Forelimb muscle (tissue), 1 donor: ENCODE results near the gene CAB39L. TPM values are rescaled to one million over a fixed set of nuclear protein-coding genes. Genes with fewer than 3 reads are reported as not detected.
"Not testable (repeated sequence)": the region's sequence is repeated elsewhere in the genome, so short reads cannot be mapped to it uniquely, and the experiment has no call there.

Experiments used
- DNase-seq: peaks from one replicate; pipeline ENCODE4 v3.0.0-alpha.2; 2013; ENCODE audit warnings: low read depth
- polyA plus RNA-seq: library from polyadenylated mRNA; unstranded; fragments of 120-200 nt; gene quantifications from one replicate; pipeline ENCODE4 v1.2.1, GENCODE V29; 2013; ENCODE audit not compliant: insufficient read length

Gene CAB39L
- polyA plus RNA-seq, 1 donor: 4.2 TPM

DNA sequence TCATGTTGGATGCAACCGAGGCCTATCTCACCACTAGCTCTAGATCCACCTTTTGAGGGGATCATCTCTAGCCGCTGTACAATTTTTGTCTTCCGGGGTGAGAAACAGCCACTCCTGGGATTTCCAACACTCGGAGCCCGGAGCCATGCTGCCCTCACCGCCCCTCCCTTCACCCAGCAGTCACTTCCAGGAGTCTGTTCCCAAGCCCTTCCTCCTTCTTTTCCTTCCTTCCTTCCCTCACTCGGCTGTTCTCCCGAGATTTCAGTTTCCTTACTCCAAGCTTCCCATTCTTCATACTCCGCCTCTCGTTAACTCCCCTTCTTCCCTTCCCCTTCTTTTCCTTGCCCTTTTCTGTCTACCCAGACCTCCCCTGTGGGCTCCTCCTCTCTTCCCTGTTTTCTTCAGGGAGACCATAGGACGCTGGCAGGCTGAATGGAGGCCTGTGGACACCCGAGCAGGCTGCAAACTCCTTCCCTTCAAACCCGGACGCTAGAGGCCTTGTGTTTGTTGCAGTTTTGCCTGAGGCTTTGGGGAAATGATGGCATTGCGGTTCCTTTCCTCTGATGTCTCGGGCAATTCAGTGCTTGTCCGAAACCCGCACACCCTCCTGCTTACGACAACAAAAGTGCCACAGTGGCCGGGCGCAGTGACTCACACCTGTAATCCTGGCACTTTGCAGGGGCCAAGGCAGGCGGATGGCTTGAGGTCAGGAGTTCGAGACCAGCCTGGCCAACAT, 96.0 kb downstream of the CAB39L start:
- DNase-seq: no peak

DNA sequence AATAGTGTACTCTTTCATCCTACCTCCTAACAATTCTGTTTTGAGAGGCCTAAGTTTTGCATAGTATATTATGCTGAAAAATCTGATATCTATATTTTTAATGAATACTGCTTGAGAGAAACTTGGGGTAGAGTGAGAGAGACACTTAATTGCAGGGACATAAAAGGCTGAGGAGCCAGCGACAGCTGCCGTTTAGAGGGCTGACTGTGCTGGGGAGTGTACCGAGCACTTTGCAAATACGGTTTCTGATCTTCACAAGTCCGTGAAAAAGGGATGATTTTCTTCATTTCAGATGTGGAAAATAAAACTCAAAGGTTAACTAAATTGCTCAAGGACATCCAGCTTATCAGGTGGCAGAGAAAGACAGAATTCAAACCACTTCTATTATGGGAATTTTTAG, 97.4 kb downstream of the CAB39L start:
- DNase-seq: no peak

DNA sequence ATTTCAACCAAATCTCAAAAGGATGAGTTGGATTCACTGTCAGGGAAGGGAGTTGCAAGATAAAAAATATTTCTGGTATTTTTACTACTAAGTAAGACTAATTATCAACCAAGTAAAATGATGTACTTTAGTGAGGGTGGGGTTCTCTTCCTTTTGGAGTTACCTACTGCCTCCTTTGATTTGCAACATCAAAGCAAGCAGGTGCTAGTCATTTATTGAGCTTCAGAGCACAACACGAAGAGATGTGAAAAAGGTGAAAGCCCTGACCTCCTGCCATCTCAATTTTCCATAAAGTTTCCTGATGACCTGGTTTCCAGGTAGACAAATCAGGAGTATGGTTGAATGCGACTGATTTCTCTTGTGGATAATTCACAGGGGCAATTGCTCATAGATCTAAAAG, 100.1 kb downstream of the CAB39L start:
- no peak for DNase-seq

DNA sequence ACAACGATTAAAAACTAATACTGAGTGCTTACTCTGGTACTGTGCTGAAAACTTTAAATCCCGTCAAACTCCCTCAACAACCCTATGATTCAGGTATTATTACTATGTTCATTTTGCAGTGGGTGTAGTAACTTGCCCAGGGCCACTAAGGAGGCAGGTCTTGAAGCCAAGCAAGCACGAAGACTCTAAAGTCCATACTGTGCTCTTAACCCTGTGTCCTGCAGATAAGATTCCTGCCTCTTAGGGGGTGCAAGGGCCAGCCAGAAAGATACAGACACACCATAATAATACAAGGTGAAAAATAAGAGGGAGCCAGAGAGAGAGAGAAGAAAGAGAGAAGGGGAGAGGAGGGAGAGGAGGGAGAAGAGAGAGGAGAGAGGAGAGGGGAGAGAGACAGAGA, 100.6 kb downstream of the CAB39L start:
- DNase-seq: no peak

DNA sequence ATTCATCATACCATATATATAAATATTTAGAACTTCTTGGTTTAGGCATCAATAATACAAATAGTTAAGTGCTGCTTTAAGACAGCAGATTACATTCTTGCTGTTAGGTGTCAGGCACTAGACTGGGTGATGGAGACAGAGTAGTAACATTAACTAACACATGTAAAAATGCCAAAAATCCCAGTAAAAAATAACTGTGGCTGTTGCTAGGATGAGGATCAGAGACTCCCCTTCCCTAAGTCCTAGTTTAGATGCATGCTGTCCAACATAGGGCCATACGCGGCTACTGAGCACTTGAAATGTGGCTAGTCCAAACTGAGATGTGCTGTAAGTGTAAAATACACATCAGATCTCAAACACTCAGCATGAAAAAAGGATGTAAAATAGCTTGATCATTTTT, 101.4 kb downstream of the CAB39L start:
- no peak for DNase-seq

DNA sequence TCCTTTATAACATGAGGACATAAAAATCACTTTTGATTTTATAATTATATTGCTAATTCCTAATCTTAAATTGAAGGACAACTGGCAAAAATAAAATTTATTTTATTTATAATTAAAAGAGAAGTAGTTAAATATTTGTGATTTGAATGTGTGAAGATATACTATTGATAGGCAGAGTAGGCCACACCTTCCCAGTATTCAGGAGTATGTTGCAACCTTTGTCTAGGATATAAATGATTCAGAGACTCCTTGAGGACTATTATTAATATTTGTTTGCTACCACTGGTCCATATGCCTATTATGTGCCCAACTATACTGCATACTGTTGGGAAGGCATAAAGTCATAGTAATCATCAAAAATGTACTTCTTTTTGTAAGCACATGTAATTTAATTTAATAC, 101.9 kb downstream of the CAB39L start:
- no peak for DNase-seq

DNA sequence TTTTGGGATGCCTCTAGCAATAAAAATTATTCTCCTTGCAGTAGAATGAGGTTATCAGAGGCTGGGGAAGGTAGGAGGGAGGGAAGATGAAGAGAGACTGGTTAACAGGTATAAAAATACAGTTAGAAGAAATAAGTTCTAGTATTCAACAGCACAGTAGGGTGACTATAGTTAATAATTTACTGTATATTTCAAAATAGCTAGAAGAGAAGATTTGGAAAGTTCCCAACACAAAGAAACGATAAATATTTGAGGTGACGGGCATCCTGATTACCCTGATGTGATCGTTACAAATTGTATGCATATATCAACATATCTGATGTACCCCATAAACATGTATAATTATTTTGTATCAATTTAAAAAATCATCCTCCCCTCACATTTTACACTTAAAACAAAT, 102.3 kb downstream of the CAB39L start:
- DNase-seq: no peak

DNA sequence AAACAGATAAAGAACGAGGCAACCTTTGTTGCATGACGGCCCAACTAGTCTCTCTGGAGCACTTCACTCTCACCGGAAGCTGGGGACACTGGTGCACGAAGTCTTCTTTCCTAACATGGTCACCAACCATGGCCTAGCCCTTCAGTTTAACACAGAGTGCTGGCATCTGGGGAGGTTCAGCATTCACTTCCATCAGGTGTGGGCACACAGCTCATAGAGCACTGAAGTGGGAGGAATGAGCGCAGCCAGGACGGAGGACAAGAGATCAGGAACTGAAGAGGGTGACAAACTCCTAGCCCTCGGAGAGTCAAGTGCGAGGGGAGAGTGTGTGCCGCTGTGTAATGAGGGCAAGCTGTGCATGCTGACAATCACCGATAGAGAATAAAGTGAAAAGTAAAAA, 103.7 kb downstream of the CAB39L start:
- DNase-seq: no peak

DNA sequence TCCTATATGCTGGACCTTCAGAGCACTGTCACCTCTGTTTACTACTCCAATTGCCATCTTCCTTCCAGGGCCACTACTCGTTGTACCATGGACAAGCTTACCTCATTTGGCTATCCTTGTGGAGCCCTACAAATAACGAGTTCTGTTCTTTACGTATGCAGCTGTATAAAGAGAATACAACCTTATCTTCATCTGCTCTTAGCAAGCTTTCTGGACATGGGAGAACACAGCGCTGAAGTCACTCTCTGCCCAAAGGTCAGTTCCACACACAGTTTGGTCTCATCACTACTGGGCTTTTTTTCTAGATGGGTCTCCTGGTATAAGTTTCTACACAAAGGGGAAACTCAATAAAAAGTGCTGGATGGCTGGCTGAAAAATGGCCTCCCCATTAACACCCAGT, 107.2 kb downstream of the CAB39L start:
- DNase-seq: no peak

DNA sequence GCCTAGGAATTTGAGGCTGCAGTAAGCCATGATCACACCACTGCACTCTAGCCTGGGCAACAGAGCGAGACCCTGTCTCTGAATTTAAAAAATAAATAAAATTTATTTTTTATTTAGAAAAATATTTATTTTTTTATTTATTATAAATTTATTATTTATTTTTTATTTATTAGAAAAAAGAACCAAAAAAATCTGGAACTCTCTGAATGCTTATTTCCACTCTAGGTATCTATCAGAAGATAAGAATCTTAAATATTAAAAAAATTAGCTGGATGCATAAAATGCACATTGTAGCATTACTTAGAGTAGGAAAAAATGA, 113.4 kb downstream of the CAB39L start:
- no peak for DNase-seq

DNA sequence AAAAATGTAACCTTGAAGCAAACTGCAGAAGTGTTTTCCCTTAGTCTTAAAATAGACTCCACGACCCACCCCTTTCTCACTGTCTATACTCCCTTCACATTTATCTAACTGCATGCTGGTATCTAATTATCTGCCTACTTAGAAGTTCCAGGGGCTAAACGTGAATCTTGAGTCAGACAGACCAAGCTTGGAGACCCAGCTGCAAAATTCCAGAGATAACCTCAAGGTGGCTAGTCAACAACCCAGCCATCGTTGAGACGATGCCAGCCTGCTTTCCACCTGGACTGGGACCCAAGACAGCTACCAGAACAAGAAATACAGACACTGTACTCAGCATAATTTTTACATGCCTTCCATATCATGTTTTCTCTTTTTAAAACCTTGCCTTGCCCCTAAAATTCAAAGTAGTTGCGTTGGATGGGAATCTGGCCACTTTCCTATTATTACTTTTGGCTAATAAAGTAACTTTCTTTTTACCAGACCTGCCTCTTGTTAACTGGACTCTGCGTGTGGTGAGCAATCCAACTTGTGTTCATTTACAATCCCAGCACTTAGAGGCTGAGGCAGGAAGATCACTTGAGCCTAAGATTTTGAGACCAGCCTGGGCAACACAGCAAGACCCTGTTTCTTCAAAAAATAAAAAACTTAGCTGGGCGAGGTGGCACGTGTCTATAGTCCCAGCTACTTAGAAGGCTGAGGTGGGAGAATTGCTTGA, 113.9 kb downstream of the CAB39L start:
- no peak for DNase-seq

DNA sequence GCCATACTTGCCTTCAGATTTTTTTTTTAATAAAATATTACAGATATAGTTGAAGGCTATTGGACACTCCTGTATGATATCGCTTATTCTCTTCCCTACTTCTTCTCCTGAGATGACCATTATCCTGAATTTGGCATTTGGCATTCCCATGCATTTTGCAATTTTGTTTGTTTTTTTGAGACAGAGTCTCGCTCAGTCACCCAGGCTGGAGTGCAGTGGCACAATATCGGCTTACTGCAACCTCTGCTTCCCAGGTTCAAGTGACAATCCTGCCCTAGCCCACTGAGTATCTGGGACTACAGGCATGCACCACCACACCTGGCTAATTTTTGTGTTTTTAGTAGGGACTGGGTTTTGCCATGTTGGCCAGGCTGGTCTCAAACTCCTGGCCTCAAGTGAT, 116.7 kb downstream of the CAB39L start:
- not testable (repeated sequence) for DNase-seq

DNA sequence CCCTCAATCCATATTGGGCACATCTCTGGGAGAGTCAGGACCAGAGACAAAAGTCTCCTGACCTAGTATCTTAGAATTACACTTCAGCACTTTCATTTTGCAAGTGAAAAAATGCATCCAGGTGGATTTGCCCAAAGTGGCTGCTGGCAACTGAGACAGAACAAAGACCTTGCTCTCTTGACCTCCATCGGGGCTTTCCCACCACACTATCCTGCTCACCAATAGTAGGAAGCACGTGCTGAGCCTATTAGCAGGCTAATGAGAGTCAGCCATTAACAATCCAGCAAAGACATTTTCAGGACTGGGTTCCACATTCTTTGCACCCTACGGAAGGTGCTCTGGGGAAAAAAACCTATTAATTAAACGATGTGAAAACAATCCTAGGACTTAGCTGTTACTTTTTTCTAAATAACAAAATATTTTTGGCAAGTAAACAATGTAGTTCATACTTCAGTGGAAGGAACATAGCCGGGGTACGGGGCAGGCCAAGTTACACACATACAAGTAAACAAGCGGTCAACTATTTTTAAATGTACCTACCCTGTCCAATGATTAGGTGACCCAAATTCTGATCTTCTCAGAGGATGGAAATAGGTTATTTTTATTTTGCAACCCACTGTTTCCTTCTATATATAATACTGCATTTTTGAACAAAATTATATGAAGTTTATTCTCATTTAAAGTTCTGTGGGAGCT, 117.5 kb downstream of the CAB39L start:
- DNase-seq: no peak

DNA sequence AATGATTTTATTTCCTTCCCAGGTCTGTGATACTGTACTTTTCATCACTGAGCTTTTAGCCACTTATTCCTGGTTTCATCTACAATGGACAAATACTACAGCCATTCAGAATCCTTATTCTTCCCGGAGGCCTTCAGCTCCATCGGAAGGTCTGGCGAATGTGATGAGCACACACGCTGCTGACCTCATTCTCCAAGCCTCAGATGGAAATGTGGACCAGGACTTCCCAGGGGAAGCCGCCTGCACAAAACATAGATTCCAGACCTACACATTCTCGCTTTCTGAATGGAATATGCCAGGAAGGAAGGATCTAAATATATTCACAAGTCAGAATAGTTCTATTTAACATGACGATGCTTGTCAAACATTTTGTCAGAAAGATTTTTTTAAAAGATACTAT, 120.5 kb downstream of the CAB39L start:
- DNase-seq: no peak

DNA sequence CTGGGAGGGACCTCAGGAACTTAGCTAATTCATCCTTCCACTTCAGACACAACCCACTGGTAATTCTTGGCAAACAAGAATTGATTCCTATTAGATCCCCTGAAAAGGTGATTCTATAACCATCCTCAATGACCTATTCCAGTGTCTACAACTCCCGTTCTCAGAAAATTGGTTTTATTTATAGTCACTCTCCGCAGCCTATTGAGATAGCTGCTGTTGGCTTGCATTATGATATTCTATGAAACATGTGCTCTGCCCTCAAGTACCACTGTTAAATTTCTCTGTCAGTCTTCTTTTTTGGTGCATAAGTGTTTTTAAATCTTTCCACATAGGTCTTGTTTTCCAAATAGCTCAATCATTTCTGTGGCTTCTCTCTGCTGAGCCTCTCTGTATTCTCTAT, 121.2 kb downstream of the CAB39L start:
- DNase-seq: no peak

DNA sequence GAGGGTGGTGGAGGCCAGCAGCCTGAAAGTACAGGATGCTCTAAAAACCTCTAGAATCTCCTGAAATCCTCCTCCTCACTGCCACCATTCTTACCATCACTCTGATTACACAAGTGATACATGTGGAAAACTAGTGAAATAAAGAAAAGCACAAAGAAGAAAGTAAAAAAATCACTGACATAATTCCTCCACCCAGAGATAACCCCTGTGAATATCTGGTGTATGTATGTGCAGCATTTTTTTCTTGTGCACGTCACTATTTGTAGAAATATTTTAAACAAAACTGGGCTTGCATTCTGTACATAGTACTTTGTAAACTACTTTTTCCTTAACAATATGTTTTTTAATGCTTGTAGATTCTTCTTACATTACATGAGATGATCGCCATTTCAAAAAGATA, 122.9 kb downstream of the CAB39L start:
- no peak for DNase-seq

DNA sequence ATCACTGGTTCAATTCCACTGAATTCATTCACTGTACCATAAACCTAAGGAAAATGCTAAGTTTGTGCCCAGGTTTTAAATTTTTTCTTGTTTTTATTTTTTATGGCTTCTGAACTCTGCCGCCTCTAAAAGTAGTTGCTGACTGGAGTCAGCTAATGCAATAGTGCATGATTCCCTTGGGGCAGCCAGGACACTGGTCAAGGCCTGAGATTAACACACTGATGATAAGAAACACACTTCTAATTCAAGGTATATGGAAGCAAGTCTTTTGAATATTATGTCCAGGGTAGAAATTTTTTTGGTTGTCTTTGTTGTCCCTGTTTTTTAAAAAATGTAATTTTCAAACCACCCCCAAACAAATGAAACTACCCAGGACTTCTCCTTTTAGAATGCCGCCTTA, 123.9 kb downstream of the CAB39L start:
- DNase-seq: no peak

DNA sequence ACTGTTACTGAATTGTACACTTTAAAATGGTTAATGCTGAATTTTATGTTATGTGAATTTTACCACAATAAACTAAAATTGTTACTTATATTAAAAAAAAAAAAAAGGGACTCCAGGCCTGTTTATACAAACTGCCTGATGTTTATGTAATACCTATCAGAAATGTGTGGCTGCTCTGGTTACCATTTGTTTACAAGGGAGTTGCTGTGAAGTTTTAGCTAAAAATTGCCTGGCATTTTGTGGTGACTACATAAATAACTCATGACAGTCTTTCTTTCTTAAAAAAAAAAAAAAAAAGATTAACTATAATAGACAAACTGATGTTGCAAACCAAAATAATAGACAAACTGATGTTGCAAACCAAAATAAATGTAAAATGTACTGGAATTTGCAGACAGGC, 124.3 kb downstream of the CAB39L start:
- DNase-seq: no peak

DNA sequence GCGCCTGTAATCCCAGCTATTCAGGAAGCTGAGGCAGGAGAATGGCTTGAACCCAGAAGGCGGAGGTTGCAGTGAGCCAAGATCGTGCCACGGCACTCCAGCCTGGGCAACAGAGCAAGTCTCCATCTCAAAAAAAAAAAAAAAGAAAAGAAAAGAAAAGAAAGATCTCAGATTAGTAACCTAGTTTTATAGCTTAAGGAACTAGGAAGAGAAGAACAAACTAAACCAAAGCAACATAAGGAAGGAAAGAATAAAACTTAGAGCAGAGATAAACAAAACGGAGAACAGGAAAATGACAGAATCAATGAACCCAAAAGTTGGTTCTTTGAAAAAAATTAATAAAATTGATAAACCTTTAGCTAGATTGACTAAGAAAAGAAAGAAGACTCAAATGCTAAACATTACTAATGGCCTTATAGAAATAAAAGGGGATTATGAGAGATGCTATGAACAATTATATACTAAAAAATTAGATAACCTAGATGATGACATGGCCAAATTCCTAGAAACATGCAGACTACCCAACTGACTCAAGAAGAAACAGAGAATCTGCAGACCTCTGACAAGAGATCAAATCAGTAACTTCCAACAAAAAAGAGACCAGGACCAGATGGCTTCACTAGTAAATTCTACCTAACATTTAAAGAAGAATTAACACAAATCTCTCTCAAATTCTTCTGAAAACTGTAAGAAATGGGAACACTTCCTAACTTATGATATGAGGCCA, 127.9 kb downstream of the CAB39L start:
- no peak for DNase-seq

DNA sequence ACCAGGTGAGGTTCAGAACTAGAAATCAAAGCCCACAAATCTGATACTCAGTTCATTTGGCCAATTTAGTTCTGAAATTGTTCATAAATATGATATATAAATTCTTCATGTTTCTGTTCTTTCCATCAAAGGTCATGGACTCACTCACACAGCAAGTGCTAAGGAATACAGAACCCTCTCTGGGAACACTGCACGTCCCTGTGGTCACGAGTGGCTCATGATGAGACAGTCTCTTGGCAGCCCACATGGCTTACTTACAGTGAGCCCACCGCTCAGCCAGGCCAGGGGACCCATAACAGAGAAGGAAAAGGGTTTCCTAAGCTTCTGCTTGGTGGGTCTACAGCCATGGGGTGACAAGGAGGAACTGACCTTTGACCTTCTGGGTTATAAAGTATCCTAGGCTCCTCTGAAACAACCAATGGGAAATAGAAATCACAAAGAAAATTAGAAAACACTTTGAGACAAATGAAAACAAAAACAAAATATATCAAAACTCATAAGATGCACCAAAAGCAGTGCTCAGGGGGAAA, 128.8 kb downstream of the CAB39L start:
- DNase-seq: no peak

DNA sequence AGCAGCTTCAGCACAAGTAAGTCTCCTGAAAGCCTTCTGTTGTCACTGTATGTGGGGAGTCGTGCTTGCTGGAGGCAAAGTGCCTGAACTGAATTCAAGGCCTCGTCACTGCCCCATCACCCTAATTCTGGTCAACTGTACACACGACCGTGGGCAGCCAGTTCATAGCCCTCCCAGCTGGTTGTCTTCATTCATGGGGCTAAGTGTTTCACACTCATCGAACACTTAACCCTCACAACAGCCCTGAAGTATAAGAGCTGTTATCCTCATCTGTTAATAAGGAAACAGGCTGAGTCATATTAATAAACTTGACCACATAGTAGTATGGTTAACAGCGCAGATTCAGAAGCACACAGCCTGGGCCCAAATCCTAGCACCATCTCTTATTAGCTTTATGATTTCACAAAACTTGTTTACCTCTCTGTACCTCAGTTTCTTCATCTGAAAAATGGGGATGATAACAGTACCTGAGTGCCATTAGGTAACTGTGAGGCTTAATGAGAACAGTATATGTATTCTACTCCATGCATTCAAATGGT, 129.5 kb downstream of the CAB39L start:
- no peak for DNase-seq

DNA sequence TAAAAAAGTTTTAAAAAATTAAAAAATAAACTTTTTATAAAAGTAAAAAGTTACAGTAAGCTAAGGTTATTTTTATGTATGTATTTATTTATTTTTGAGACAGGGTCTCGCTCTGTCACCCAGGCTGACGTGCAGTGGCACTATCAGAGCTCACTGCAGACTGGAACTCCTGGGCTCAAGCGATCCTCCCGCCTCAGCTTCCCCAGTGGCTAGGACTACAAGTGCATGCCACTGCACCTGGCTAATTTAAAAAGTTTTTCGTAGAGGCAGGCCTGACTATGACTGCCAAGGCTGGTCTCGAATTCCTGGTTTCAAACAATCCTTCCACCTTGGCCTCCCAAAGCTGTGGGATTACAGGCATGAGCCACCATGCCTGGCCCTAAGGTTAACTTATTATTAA, 132.0 kb downstream of the CAB39L start:
- no peak for DNase-seq
